Body of pancreas (tissue), 4 donors: ENCODE measurements around the gene HLA-B.

Experiments used
- POLR2A ChIP-seq, 3 donors: fragments of 450-650 bp; IDR thresholded peaks; one replicate each; pipeline ENCODE4 v1.6.1; 2016; ENCODE audit warnings: antibody characterized with exemption in 3 of 3, mild to moderate bottlenecking in 2 of 3
- TF ChIP-seq, protein P1 (sequence below), 7 experiments: fragments of 450-650 bp in 4 of 7; fragments of 200-600 bp in 3 of 7; sonication (generic) in 3 of 7; IDR thresholded peaks; one replicate each; pipeline ENCODE4 v1.5.1; 2016 to 2019; ENCODE audit warnings: antibody characterized with exemption in 7 of 7

DNA sequence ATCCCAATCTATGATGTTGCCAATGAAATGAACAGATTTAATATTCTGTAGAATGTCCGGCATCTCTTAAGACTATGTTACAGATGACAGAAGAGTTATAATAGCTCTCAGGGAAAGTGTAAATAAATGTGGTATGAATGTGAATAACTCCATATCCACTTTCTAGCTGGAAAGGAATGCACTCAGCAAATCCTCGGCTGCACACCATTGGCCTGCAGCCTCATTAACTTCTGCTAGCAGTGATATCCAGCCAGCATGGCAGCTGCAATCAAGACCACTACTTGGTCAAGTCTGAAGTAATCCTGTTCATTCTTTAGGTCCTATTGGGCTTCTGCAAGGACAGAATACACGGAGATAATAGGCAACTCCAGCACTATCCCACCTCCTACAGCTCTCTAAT lies 29.1 kb upstream of the HLA-B start:
- TF ChIP-seq, protein P1, sequence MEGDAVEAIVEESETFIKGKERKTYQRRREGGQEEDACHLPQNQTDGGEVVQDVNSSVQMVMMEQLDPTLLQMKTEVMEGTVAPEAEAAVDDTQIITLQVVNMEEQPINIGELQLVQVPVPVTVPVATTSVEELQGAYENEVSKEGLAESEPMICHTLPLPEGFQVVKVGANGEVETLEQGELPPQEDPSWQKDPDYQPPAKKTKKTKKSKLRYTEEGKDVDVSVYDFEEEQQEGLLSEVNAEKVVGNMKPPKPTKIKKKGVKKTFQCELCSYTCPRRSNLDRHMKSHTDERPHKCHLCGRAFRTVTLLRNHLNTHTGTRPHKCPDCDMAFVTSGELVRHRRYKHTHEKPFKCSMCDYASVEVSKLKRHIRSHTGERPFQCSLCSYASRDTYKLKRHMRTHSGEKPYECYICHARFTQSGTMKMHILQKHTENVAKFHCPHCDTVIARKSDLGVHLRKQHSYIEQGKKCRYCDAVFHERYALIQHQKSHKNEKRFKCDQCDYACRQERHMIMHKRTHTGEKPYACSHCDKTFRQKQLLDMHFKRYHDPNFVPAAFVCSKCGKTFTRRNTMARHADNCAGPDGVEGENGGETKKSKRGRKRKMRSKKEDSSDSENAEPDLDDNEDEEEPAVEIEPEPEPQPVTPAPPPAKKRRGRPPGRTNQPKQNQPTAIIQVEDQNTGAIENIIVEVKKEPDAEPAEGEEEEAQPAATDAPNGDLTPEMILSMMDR (IDR thresholded peaks at IDR 0.05) = no peak
- no peak for TF ChIP-seq POLR2A (IDR thresholded peaks at IDR 0.05)
